ENCODE measurements around the gene NCAPH2.

DNA sequence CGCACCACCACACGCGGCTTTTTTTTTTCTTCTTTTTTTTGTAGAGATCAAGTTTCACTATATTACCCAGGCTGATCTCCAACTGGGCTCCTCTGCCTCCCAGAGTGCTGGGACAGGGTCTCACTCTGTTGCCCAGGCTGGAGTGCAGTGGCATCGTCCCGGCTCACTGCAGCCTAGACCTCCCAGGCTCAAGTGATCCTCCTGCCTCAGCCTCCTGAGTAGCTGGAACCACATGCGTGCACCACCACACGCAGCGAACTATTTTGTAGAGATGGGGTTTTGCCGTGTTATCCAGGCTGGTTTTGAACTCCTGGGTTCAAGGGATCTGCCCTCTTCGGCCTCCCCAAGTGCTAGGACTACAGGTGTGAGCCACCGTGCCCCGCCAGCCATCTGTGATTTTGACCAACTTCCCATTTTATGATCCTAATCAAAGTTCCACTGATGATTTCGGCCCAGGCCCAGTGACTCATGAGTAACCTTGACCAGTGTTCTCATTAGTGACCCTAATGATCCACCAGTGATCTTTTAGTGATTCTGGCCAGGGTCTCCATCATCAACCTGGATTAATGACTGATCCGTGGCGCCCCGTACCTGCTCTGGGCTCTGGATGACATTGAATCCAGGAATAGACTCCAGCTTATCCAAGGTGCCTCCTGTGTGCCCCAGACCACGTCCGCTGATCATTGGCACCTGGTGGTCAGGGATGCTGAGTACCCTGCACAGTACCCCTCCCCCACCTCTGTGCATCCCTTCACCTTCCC lies 20.1 kb downstream of the NCAPH2 start:
- no peak for TF ChIP-seq REST (tag by site-specific recombination; IDR thresholded peaks at IDR 0.05)
- TF ChIP-seq ZNF585B (tag by site-specific recombination; IDR thresholded peaks at IDR 0.05): no peak
- TF ChIP-seq ZNF785 (tag by site-specific recombination; IDR thresholded peaks at IDR 0.05): no peak
- no peak for TF ChIP-seq PRDM4 (tag by site-specific recombination; IDR thresholded peaks at IDR 0.05)
- no peak for TF ChIP-seq CTCF (tag by site-specific recombination; IDR thresholded peaks at IDR 0.05)
- TF ChIP-seq ZNF704 (tag by site-specific recombination; IDR thresholded peaks at IDR 0.05): no peak
